ENCODE data around the gene BGLAP. TPM values are rescaled to one million over a fixed set of nuclear protein-coding genes. Genes with fewer than 3 reads are reported as not detected.

The BGLAP gene
- total and polyA plus RNA-seq, 2 of the 13 experiments (the other 11 are each of a cell fraction or from before 2014, with no cell fraction given), result 0.62 to 1.6 TPM

DNA sequence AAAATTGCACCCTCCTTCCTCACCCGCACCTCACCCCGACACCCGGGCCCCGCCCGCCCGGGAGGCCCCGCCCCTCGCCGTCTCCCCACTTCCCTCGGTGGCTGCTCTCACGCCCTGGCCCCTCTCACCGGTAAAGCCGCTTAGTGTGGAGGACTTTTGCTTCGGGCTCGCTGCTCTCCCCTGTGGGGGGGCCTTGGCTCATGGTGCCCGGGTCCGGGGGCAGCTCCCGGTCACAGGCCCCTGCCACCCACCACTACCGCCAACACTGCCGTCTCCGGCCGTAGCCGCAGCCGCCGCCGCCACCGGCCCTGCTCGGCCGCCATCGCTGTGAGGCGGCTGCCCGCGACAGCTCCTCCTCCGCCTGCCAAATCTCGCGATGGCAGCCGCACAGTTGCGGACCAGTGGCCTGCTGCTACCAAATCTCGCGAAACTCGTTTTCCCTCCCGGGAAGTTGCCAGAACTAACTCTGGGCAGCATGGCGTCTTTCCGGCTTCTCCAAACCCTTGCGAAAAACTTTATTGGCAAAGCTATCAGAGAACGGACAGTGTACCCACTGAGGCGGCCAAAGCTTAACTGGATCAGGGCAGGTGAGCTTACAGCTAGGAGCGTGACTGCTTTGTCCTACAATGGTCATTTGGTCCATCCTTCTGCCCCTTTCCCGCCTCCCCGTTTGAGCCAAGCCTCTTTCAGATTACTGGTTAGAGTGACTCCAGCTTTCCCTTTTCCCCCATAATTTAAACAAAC, 40.7 kb downstream of the BGLAP start, which contains the start of gene SMG5 (continued):
- TF ChIP-seq, protein P1, sequence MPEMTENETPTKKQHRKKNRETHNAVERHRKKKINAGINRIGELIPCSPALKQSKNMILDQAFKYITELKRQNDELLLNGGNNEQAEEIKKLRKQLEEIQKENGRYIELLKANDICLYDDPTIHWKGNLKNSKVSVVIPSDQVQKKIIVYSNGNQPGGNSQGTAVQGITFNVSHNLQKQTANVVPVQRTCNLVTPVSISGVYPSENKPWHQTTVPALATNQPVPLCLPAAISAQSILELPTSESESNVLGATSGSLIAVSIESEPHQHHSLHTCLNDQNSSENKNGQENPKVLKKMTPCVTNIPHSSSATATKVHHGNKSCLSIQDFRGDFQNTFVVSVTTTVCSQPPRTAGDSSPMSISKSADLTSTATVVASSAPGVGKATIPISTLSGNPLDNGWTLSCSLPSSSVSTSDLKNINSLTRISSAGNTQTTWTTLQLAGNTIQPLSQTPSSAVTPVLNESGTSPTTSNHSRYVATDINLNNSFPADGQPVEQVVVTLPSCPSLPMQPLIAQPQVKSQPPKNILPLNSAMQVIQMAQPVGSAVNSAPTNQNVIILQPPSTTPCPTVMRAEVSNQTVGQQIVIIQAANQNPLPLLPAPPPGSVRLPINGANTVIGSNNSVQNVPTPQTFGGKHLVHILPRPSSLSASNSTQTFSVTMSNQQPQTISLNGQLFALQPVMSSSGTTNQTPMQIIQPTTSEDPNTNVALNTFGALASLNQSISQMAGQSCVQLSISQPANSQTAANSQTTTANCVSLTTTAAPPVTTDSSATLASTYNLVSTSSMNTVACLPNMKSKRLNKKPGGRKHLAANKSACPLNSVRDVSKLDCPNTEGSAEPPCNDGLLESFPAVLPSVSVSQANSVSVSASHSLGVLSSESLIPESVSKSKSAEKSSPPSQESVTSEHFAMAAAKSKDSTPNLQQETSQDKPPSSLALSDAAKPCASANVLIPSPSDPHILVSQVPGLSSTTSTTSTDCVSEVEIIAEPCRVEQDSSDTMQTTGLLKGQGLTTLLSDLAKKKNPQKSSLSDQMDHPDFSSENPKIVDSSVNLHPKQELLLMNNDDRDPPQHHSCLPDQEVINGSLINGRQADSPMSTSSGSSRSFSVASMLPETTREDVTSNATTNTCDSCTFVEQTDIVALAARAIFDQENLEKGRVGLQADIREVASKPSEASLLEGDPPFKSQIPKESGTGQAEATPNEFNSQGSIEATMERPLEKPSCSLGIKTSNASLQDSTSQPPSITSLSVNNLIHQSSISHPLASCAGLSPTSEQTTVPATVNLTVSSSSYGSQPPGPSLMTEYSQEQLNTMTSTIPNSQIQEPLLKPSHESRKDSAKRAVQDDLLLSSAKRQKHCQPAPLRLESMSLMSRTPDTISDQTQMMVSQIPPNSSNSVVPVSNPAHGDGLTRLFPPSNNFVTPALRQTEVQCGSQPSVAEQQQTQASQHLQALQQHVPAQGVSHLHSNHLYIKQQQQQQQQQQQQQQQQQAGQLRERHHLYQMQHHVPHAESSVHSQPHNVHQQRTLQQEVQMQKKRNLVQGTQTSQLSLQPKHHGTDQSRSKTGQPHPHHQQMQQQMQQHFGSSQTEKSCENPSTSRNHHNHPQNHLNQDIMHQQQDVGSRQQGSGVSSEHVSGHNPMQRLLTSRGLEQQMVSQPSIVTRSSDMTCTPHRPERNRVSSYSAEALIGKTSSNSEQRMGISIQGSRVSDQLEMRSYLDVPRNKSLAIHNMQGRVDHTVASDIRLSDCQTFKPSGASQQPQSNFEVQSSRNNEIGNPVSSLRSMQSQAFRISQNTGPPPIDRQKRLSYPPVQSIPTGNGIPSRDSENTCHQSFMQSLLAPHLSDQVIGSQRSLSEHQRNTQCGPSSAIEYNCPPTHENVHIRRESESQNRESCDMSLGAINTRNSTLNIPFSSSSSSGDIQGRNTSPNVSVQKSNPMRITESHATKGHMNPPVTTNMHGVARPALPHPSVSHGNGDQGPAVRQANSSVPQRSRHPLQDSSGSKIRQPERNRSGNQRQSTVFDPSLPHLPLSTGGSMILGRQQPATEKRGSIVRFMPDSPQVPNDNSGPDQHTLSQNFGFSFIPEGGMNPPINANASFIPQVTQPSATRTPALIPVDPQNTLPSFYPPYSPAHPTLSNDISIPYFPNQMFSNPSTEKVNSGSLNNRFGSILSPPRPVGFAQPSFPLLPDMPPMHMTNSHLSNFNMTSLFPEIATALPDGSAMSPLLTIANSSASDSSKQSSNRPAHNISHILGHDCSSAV (CRISPR knock-in tag; IDR thresholded peaks at IDR 0.05; ENCODE audit: borderline replicate concordance), result no peak
- TF ChIP-seq FOXO1 (CRISPR knock-in tag; IDR thresholded peaks at IDR 0.05) (peak; percentile 56; the same call in 1 of the 2 replicates), FOXM1 (CRISPR knock-in tag; IDR thresholded peaks at IDR 0.05) (no peak), ZNF205 (CRISPR knock-in tag; IDR thresholded peaks at IDR 0.05) (peak; percentile 58; the same call in 1 of the 2 replicates), ZNF337 (CRISPR knock-in tag; IDR thresholded peaks at IDR 0.05; ENCODE audit: borderline replicate concordance, low read depth) (0 out of 2 replicates have a peak, but pooled peaks have one; percentile 76), JUN (CRISPR knock-in tag; IDR thresholded peaks at IDR 0.05) (no peak), TARDBP (CRISPR knock-in tag; IDR thresholded peaks at IDR 0.05) (peak; percentile 70), MTF2 (CRISPR knock-in tag; IDR thresholded peaks at IDR 0.05; ENCODE audit: borderline replicate concordance) (no peak; the same call in 1 of the 2 replicates), ZNF383 (CRISPR knock-in tag; IDR thresholded peaks at IDR 0.05; ENCODE audit: borderline replicate concordance) (no peak), ETV5 (CRISPR knock-in tag; IDR thresholded peaks at IDR 0.05; ENCODE audit: borderline replicate concordance) (peak; percentile 96)
- TF ChIP-seq, protein P2, sequence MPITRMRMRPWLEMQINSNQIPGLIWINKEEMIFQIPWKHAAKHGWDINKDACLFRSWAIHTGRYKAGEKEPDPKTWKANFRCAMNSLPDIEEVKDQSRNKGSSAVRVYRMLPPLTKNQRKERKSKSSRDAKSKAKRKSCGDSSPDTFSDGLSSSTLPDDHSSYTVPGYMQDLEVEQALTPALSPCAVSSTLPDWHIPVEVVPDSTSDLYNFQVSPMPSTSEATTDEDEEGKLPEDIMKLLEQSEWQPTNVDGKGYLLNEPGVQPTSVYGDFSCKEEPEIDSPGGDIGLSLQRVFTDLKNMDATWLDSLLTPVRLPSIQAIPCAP (CRISPR knock-in tag; IDR thresholded peaks at IDR 0.05; ENCODE audit: low read depth), result no peak
- TF ChIP-seq, protein P3, sequence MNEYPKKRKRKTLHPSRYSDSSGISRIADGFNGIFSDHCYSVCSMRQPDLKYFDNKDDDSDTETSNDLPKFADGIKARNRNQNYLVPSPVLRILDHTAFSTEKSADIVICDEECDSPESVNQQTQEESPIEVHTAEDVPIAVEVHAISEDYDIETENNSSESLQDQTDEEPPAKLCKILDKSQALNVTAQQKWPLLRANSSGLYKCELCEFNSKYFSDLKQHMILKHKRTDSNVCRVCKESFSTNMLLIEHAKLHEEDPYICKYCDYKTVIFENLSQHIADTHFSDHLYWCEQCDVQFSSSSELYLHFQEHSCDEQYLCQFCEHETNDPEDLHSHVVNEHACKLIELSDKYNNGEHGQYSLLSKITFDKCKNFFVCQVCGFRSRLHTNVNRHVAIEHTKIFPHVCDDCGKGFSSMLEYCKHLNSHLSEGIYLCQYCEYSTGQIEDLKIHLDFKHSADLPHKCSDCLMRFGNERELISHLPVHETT (CRISPR knock-in tag; conservative IDR thresholded peaks at IDR 0.05), result peak; percentile 83
- TF ChIP-seq, protein P4, sequence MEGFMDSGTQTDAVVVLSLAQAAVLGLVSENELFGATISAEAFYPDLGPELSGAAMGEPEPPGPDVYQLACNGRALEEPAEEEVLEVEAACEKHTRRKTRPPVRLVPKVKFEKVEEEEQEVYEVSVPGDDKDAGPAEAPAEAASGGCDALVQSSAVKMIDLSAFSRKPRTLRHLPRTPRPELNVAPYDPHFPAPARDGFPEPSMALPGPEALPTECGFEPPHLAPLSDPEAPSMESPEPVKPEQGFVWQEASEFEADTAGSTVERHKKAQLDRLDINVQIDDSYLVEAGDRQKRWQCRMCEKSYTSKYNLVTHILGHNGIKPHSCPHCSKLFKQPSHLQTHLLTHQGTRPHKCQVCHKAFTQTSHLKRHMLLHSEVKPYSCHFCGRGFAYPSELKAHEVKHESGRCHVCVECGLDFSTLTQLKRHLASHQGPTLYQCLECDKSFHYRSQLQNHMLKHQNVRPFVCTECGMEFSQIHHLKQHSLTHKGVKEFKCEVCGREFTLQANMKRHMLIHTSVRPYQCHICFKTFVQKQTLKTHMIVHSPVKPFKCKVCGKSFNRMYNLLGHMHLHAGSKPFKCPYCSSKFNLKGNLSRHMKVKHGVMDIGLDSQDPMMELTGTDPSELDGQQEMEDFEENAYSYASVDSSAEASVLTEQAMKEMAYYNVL (CRISPR knock-in tag; IDR thresholded peaks at IDR 0.05; ENCODE audit: borderline replicate concordance), result peak; percentile 79

Data from HepG2 (cell line).